Lower leg skin (tissue), 4 donors: ENCODE data around the gene ANKRD13A. TPM values are rescaled to one million over a fixed set of nuclear protein-coding genes. Genes with fewer than 3 reads are reported as not detected.
A peak's percentile ranks its signal among the peaks of the same experiment; 100 is the strongest.

Experiments used
- DNase-seq, 2 donors: peaks; one replicate each; pipeline ENCODE4 v3.0.0-alpha.2; 2019; ENCODE audit warnings: low spot score in 2 of 2
- H3K4me3 ChIP-seq: fragments of 200-600 bp; sonication (generic); 2 replicates; pipeline ENCODE4 v1.5.1; 2017; ENCODE audit warnings: mild to moderate bottlenecking, low read depth; ENCODE audit not compliant: poor library complexity, severe bottlenecking
- CTCF ChIP-seq, 3 donors: fragments of 450-650 bp; IDR thresholded peaks; one replicate each; pipeline ENCODE4 v1.5.1; 2016; ENCODE audit warnings: antibody characterized with exemption in 3 of 3, mild to moderate bottlenecking in 3 of 3, moderate library complexity in 2 of 3
- POLR2A ChIP-seq, 2 donors: fragments of 450-650 bp; IDR thresholded peaks; one replicate each; pipeline ENCODE4 v1.6.1; 2016 to 2017; ENCODE audit warnings: antibody characterized with exemption in 2 of 2, mild to moderate bottlenecking in 1 of 2, moderate library complexity in 1 of 2
- WGBS, 2 donors: methylation state at CpG; one replicate each; pipeline ENCODE4 v1.1.5; 2018; 5-methylcytosine and 5-hydroxymethylcytosine counted together
- intact Hi-C: fragments of 100-400 bp; cut with DNase I; formaldehyde crosslinking; loops from one replicate; pipeline ENCODE4 v1.15.0; 2023; ENCODE audit warnings: low total_unique reads
- total RNA-seq, 4 donors: library from RNA; depleted of rRNA; stranded (reverse); fragments of >200 nt; gene quantifications; one replicate each; pipeline ENCODE4 v1.1.0, GENCODE V29; 2016

Gene ANKRD13A
- total RNA-seq, 4 donors from 2014 or later = 97.7 to 184 (median 143) TPM

GRCh38 chr12:109994401-109995175 is 4.6 kb upstream of the ANKRD13A start:
- intact Hi-C loops = no loop called here
- no peak for TF ChIP-seq CTCF (IDR thresholded peaks at IDR 0.05)
- no peak for TF ChIP-seq POLR2A (IDR thresholded peaks at IDR 0.05)
- WGBS, 2 donors = 28 to 36% methylated on average over 6 of the region's 6 CpGs
- no peak overlapping the region for H3K4me3 ChIP-seq
- DNase-seq = no peak

- DNase-seq = peak in 1 of 2 donors; percentile 25
- intact Hi-C loops = no loop called here
- 0 to 2% methylated on average over 6 of the region's 6 CpGs for WGBS, 2 donors
- TF ChIP-seq CTCF (IDR thresholded peaks at IDR 0.05) (no peak), POLR2A (IDR thresholded peaks at IDR 0.05) (no peak)
- H3K4me3 ChIP-seq = peak overlapping the region; percentile 87
Measured at GRCh38 chr12:109995361-109995685, 3.9 kb upstream of the ANKRD13A start.

GRCh38 chr12:109995686-109996482 is 3.3 kb upstream of the ANKRD13A start, which contains the start of gene GIT2:
TSS of gene GIT2 (minus strand) at chr12:109996368. CDS start at chr12:109996224, 144 bp downstream.
- intact Hi-C loops = no loop called here
- WGBS, 2 donors = 0 to 2% methylated on average over 45 to 51 of the region's 65 CpGs
- peak; percentile 93 to 99 for DNase-seq
- no peak for TF ChIP-seq POLR2A (IDR thresholded peaks at IDR 0.05)
- no peak for TF ChIP-seq CTCF (IDR thresholded peaks at IDR 0.05)
- H3K4me3 ChIP-seq = peak within 1 kb of the TSS; percentile 87

- WGBS, 2 donors = 45 to 48% methylated on average over 2 of the region's 2 CpGs
- intact Hi-C loops = no loop called here
- TF ChIP-seq POLR2A (IDR thresholded peaks at IDR 0.05) (no peak), CTCF (IDR thresholded peaks at IDR 0.05) (no peak)
- DNase-seq = no peak
- no peak overlapping the region for H3K4me3 ChIP-seq
Measured at GRCh38 chr12:109996483-109996853, 2.8 kb upstream of the ANKRD13A start.

GRCh38 chr12:109997393-109997792 is 1.8 kb upstream of the ANKRD13A start:
- DNase-seq = no peak
- no peak for TF ChIP-seq CTCF (IDR thresholded peaks at IDR 0.05)
- TF ChIP-seq POLR2A (IDR thresholded peaks at IDR 0.05) = no peak
- intact Hi-C loops = no loop called here
- no peak overlapping the region for H3K4me3 ChIP-seq
- 86 to 92% methylated on average over 4 of the region's 4 CpGs for WGBS, 2 donors
